ENCODE results near the gene PLCB1.

- TF ChIP-seq CTCF (IDR thresholded peaks at IDR 0.05) (no peak), POLR2A (IDR thresholded peaks at IDR 0.05) (no peak)
These were observed 430.3 kb downstream of the PLCB1 start for GRCh38 chr20:8562356-8562755.

All from Peyer's patch (tissue), 4 donors.